ENCODE measurements around the gene INSM2. TPM values are rescaled to one million over a fixed set of nuclear protein-coding genes. Genes with fewer than 3 reads are reported as not detected.

The INSM2 gene
- total RNA-seq, 1 experiment from 2014 or later = not detected

GRCh38 chr14:35519986-35520385 is 14.0 kb upstream of the INSM2 start:
- ChIA-PET CTCF (no interaction called here), POLR2A (no interaction called here)
- BruUV-seq (replicated peaks) = no TSS peak
- DNase-seq (ENCODE audit: low read depth, low spot score) (no peak), ATAC-seq (no peak)
- in situ Hi-C loops (cut with HindIII; ENCODE audit: low pct_unique_long_range_greater_than_20kb, low sequenced_read_pairs) (no loop called here), intact Hi-C loops (cut with micrococcal nuclease; ENCODE audit: unreplicated experiment) (no loop called here)
- H3K9me3 ChIP-seq (ENCODE audit: control insufficient read depth, insufficient read depth, low read depth, low read length) = no peaks in the 10 kb centered on the region
- no peaks in the 10 kb centered on the region for H3K4me1 ChIP-seq (ENCODE audit: control insufficient read depth, insufficient read depth, low read length)
- no peak overlapping the region for H3K4me3 ChIP-seq (ENCODE audit: low read depth in 2 of 2, low read length in 2 of 2)
- TF ChIP-seq POLR2AphosphoS5 (IDR thresholded peaks at IDR 0.05; ENCODE audit: low read depth, low read length) = no peak
- TF ChIP-seq CTCF (IDR thresholded peaks at IDR 0.05) = no peak
- no peak for TF ChIP-seq REST (IDR thresholded peaks at IDR 0.05; ENCODE audit: insufficient read depth in 1 of 2, low read depth in 2 of 2, low read length in 1 of 2)
- TF ChIP-seq SIN3A (IDR thresholded peaks at IDR 0.05; ENCODE audit: borderline replicate concordance, insufficient read depth, low read depth, low read length) = no peak
- TF ChIP-seq TCF7L2 (IDR thresholded peaks at IDR 0.05; ENCODE audit: low read depth, low read length) = no peak
- H3K27me3 ChIP-seq (ENCODE audit: control insufficient read depth, insufficient read depth, low read length) = no peaks in the 10 kb centered on the region; the same call in 1 of the 2 replicates
- H3K36me3 ChIP-seq (ENCODE audit: control insufficient read depth, insufficient read depth, low read length) = no peaks in the 10 kb centered on the region
- no peak overlapping the region for H3K27ac ChIP-seq (ENCODE audit: low read length)

- ChIA-PET POLR2A (no interaction called here), CTCF (no interaction called here)
- ATAC-seq = no peak
- no peak for DNase-seq (ENCODE audit: low read depth, low spot score)
- no peak overlapping the region for H3K4me3 ChIP-seq (ENCODE audit: low read depth in 2 of 2, low read length in 2 of 2)
- TF ChIP-seq REST (IDR thresholded peaks at IDR 0.05; ENCODE audit: insufficient read depth in 1 of 2, low read depth in 2 of 2, low read length in 1 of 2) = no peak
- TF ChIP-seq POLR2AphosphoS5 (IDR thresholded peaks at IDR 0.05; ENCODE audit: low read depth, low read length) = no peak
- TF ChIP-seq SIN3A (IDR thresholded peaks at IDR 0.05; ENCODE audit: borderline replicate concordance, insufficient read depth, low read depth, low read length) = no peak
- no peak for TF ChIP-seq CTCF (IDR thresholded peaks at IDR 0.05)
- TF ChIP-seq TCF7L2 (IDR thresholded peaks at IDR 0.05; ENCODE audit: low read depth, low read length) = no peak
- H3K36me3 ChIP-seq (ENCODE audit: control insufficient read depth, insufficient read depth, low read length) = no peaks in the 10 kb centered on the region
- no peaks in the 10 kb centered on the region for H3K27me3 ChIP-seq (ENCODE audit: control insufficient read depth, insufficient read depth, low read length)
- H3K9me3 ChIP-seq (ENCODE audit: control insufficient read depth, insufficient read depth, low read depth, low read length) = no peaks in the 10 kb centered on the region
- in situ Hi-C loops (cut with HindIII; ENCODE audit: low pct_unique_long_range_greater_than_20kb, low sequenced_read_pairs) (no loop called here), intact Hi-C loops (cut with micrococcal nuclease; ENCODE audit: unreplicated experiment) (no loop called here)
- no peaks in the 10 kb centered on the region for H3K4me1 ChIP-seq (ENCODE audit: control insufficient read depth, insufficient read depth, low read length)
- H3K27ac ChIP-seq (ENCODE audit: low read length) = no peak overlapping the region
- BruUV-seq (replicated peaks) = no TSS peak
These were observed 8.3 kb upstream of the INSM2 start for GRCh38 chr14:35525695-35526094.
